HG03280 (cell line): Measurements from ENCODE around the gene SPTLC1.
"Not testable (repeated sequence)": the region's sequence is repeated elsewhere in the genome, so short reads cannot be mapped to it uniquely, and the experiment has no call there.

Experiments
- ATAC-seq: cut with Tn5 transposase; IDR thresholded peaks from one replicate; pipeline ENCODE4 v1.9.1; 2021; ENCODE audit warnings: mild to moderate bottlenecking, moderate library complexity; ENCODE audit not compliant: unreplicated experiment

The SPTLC1 gene

DNA sequence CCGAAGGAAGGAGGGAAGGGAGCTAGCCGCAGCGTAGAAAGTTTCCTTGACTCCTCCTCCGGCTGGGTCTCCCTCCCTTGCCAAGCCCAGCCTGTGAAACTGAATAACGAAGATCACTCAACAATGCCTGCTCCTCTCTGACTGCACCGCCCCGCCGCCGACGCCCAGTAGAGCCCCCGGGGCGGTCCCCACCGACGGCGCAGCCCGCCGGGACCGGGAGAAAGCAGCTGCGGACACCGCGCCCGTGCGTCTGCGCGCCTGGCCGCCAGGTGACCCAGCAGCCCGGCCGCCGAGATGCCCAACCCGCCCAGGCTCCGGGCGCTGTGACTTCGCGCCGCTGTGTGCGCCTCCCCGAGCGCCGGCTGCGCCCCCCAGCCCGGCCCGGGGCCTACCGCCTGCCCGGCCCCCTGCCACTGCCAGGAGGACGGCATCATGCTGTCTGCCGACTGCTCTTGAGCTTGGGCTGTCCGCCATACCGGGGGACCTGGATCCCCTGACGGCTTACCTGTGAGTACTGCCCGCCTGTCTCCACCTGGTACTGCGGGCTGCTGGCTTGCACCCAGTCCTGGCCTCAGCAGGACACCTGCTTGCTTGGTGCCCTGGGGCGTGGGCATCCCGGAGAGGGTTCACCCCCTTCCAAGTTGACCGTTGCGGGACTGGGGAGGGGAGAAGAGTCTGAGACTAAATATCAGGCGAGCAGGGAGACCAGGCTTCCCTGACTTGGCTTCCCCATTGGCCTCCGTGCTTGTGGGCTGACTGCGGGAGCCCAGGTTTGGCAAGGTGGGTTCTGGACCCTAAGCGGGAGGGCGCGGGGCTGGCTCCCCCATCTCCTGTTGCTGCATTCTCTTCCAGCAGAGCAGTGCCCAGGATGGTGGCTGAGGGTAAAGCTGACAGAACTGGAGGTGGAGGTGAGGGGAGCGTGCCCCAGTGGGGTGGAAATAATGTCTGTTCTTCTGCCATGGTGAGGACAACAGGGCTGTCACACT is 26.2 kb upstream of the SPTLC1 start:
- ATAC-seq = no peak

DNA sequence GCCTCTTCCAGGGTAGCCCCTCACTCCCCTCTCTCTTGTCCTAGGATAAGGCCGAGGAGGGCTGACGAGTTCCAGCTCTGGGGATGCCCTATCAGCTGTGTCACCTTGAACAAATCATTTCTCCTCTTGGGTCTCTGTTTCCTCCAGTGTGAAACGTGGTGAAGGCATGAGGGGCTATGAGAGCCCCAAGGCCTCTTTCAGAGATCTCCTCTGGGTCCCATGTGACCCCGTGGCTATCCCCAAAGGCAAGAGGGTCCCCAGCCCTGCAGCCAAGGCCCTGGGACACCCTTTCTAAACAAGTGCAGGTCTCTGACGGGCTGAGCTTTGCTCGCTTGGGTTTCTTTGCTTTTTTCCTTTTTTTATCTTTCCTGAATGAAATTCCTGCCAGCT is 25.5 kb upstream of the SPTLC1 start:
- no peak for ATAC-seq

- ATAC-seq = peak; percentile 57
Observed at GRCh38 chr9:92140074-92140753, 25.0 kb upstream of the SPTLC1 start.

DNA sequence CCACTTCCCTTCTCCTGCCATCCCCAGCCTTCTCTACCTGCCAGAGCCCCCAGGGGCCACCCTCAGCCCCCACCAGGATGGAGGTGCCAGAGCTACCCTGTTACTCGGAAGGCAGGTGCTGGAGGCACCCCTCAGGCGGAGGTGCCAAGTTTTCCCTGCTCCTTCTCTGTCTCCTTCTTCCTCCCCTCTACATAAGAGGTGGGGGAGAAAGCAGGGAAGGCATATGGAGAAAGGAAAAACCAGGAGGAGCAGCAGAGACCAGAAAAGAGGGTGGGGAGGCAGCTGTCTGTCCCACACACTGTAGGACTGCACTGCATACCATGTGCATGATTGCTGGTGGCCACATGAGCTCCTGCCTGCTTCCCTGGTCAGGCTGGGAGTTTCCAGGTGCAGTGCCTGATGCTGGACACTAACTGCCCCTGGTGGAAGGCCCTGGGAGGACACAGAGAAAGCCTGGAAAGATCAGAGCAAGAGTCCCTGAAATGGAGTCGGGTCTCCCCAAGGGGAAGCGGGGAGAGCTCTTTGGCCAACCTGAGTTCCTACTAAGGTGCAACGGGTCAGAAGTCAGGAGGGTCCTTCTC is 23.8 kb upstream of the SPTLC1 start:
- ATAC-seq = not testable (repeated sequence)

- ATAC-seq = no peak
Observed at GRCh38 chr9:92138157-92138959, 23.1 kb upstream of the SPTLC1 start.

- ATAC-seq = no peak
Observed at GRCh38 chr9:92136184-92136858, 21.1 kb upstream of the SPTLC1 start.

DNA sequence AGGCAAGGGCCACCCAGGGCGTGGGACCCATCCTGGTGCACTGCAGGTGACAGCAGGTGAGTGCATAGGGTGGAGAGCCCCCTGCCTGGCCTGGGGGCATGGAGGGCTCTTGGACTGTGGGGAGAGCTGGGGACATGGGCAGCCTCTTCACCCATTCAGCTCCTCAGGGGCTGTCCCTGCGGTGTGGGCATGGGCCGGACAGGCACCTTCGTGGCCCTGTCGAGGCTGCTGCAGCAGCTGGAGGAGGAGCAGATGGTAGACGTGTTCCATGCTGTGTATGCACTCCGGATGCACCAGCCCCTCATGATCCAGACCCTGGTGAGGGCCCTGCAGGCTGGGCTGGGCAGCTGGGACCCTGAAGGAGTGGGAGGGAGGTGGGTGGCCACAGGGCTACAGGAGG is 20.4 kb upstream of the SPTLC1 start:
- no peak for ATAC-seq

DNA sequence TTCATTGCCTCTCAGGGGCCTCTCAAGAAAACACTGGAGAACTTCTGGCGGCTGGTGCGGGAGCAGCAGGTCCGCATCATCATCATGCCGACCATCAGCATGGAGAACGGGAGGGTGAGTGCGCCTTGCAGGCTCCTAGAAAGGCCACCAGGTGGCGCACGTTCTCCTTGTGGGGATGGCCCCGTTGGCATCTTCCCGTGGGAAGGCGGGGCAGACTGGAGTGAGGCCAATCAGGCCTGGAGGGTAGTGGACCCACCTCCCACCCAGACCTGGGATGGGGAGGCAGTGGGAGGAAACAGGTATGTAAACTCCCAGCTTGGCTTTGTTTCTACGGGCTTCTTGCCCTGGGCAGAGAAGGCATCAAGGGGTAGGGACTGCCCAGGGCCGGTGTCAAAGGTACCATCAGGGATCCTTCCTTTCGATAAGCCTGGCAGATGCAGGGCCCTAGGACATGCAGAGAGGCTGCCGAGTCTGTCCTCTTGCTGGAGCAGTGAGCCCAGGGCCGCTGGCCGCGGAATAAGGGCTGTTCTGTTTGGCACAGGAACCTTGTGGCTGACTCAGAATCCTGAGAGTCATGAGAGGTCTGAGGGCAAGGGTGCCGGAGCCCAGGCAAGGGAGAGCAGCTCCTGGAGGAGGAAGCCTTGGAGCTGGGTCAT is 18.9 kb upstream of the SPTLC1 start:
- ATAC-seq = peak; percentile 62

GRCh38 chr9:92132913-92133312 is 17.7 kb upstream of the SPTLC1 start:
- ATAC-seq = not testable (repeated sequence)

DNA sequence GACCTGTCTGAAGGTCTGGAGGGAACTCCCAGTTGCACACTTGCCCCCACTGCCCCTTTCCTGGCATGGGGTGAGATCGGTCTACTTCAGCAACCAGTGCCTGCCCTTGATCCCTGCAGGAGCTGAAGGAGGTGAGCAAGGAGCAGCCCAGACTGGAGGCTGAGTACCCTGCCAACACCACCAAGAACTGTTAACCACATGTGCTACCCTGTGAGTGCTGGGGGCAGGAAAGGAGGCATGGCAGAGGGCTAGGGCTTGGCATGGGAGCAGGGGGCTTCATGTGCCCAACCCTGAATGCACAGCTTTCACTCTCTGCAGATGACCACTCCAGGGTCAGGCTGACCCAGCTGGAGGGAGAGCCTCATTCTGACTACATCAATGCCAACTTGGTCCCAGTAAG is 17.3 kb upstream of the SPTLC1 start:
- no peak for ATAC-seq

GRCh38 chr9:92122800-92123199 is 7.6 kb upstream of the SPTLC1 start:
- no peak for ATAC-seq

DNA sequence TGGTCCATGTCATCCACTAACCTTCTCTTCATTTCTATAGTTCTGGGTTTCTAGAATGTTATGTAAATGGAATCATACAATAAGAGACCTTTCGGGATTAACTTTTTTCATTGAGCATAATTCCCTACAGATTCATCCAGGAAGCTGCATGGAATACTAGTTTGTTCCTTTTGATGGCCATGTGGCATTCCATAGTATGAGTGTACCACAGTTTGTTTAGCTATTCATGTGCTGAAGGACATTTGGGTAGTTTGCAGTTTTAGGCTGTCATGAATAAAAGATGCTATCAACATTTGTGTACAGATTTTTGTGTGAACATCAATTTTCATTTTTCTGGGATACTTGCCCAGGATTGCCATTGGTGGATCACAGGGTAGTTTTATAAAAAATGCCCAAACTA is 6.8 kb upstream of the SPTLC1 start:
- ATAC-seq = no peak

- no peak for ATAC-seq
Observed at GRCh38 chr9:92121265-92121664, 6.1 kb upstream of the SPTLC1 start.

- no peak for ATAC-seq
Observed at GRCh38 chr9:92120138-92120537, 4.9 kb upstream of the SPTLC1 start.

GRCh38 chr9:92119586-92119985 is 4.4 kb upstream of the SPTLC1 start:
- ATAC-seq = no peak

DNA sequence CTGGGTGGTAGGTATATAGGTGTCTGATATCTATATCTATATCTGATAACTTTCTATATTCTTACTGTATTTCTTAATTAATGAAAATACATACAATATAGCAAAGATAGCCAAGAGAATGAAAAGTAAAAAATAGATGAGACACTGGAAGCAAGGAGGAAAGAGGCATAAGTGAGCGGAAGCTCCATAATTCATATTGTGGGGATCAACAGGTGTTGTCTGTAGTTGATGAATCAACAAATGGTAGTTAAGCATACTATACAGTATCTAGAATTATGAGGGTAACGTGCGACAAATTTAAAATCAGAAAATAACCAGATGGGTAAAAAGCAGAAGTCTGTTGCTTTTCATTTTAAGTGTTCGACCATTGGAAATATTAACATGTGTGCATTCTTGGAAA is 7.1 kb downstream of the SPTLC1 start:
- no peak for ATAC-seq

DNA sequence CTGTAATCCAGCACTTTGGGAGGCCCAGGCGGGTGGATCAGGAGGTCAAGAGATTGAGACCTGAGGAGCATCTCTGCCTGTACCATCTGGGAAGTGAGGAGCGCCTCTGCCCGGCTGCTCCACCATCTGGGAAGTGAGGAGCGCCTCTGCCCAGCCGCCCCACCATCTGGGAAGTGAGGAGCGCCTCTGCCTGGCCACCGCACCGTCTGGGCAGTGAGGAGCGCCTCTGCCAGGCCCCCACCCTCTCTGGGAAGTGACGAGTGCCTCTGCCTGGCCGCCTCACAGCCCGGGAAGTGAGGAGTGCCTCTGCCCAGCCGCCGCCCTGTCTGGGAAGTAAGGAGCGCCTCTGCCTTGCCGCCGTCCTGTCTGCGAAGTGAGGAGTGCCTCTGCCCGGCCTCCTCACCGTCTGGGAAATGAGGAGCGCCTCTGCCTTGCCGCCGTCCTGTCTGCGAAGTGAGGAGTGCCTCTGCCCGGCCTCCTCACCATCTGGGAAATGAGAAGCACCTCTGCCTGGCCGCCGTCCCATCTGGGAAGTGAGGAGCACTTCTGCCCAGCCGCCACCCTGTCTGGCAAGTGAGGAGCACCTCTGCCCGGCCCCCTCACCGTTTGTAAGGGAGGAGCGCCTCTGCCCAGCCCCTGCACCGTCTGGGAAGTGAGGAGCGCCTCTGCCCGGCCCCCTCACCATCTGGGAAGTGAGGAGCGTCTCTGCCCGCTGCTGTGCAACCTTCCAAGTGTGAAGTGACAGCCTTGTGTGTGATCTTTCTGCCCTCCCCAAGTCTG is 9.6 kb downstream of the SPTLC1 start:
- not testable (repeated sequence) for ATAC-seq

DNA sequence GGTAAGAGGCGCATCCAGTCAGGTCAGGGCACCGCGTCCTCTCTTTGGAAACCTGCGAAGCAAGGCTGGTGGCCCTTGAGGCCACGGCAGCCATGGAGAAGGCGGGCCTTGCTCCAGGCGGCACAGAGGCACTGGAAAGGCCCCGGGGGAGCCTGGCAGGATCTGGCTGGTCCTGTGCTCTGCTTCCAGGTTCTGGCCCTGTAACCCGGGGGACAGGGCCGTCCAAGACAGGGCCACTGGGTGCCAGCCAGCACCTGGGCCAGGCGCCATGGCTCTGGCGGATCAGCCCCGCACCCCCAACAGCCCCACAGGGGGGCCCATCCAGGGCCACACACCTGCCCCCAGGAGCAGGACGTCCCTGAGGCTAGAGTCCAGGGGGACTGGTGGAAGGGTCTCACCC is 11.6 kb downstream of the SPTLC1 start:
- ATAC-seq = not testable (repeated sequence)
